Astrocyte of the cerebellum (primary cell): ENCODE data around the gene ADAMTS8.

Experiments used
- DNase-seq: peaks from one replicate; pipeline ENCODE4 v3.0.0-alpha.2; 2011; ENCODE audit warnings: low read depth
- H3K4me3 ChIP-seq: 2 replicates; pipeline ENCODE4 v1.5.1; 2011; ENCODE audit warnings: mild to moderate bottlenecking, low read depth, low read length, moderate library complexity
- CTCF ChIP-seq: IDR thresholded peaks from 2 replicates; pipeline ENCODE4 v1.5.1; 2012; ENCODE audit warnings: low read length, low read depth, moderate library complexity, mild to moderate bottlenecking; ENCODE audit errors: missing control alignments
- in situ Hi-C: cut with HindIII; loops from 2 replicates; pipeline ENCODE4 v1.10.0; 2017; ENCODE audit warnings: low sequenced_read_pairs

Gene ADAMTS8

GRCh38 chr11:130431801-130432200 lies 3.4 kb upstream of the ADAMTS8 start:
- TF ChIP-seq CTCF = no peak
- in situ Hi-C loops = no loop called here
- no peak for DNase-seq
- H3K4me3 ChIP-seq = no peak overlapping the region

- DNase-seq = peak; percentile 61
- in situ Hi-C loops = no loop called here
- H3K4me3 ChIP-seq = no peak overlapping the region
- TF ChIP-seq CTCF = peak; percentile 73
Measured at GRCh38 chr11:130431331-130431773, 2.9 kb upstream of the ADAMTS8 start.

DNA sequence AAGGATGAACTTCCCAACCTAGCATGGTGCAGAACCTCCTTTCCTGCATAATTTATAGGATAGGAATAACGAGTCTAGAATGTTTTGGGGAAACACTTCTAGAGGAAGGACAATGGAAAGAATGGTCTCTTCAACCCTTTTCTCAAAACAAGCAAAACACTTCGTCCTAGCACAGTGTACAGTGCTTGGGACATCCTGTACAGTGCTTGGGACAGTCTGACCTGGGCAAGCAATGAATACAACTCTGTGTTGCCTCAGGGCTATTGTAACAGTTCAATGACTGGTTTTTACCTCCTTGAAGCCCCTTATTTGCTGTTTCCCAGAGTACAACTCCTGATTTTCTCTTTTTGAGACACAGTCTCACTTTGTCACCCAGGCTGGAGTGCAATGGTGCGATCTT lies 1.6 kb upstream of the ADAMTS8 start:
- in situ Hi-C loops = no loop called here
- TF ChIP-seq CTCF = no peak

GRCh38 chr11:130429120-130429681 lies 792 bp upstream of the ADAMTS8 start:
- DNase-seq = no peak
- no peak overlapping the region for H3K4me3 ChIP-seq
- in situ Hi-C loops = no loop called here
- no peak for TF ChIP-seq CTCF

More for the DNA sequence above, 1.6 kb upstream of the ADAMTS8 start:
- no peak for DNase-seq
- no peak overlapping the region for H3K4me3 ChIP-seq

- TF ChIP-seq CTCF = peak; percentile 14
- in situ Hi-C loops = no loop called here
- DNase-seq = no peak
- H3K4me3 ChIP-seq = no peak overlapping the region
Measured at GRCh38 chr11:130427581-130428315, 661 bp downstream of the ADAMTS8 start.

DNA sequence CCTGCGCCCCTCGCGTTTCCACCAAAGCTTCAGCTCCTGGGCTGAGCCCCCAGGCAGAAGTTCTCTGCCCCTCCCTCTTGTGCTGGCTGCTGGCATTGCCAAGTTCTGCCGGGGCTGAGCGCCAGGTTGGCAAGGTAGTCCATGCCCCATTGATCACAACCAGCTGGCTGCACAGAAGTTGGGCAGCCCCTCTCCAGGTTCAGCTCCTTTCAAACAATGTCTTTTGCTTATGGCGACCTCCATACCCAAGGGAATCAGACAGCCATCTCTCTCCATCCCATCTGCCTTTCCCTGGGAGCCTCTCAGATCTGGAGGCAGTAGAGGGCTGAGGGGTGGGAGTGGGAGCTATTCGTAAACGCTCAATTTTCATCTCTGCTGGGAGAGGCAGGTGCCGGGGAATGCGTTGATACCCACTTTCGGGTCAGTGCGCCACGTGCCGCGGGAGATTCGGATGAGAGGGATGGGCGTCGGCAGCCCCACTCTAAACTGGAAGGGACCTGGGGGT lies 1.5 kb downstream of the ADAMTS8 start:
- no peak overlapping the region for H3K4me3 ChIP-seq
- in situ Hi-C loops = no loop called here
- DNase-seq = no peak
- no peak for TF ChIP-seq CTCF
